Panc1 (cell line): ENCODE data around the gene LUZP2. TPM values are rescaled to one million over a fixed set of nuclear protein-coding genes. Genes with fewer than 3 reads are reported as not detected.

Source experiments
- ATAC-seq: fragments of 200-7000 bp; cut with Tn5 transposase; 2 replicates; pipeline ENCODE4 v1.9.1; 2020; ENCODE audit warnings: mild to moderate bottlenecking, moderate library complexity
- BruUV-seq: library from RNA; stranded (reverse); fragments of 400-500 nt; replicated peaks from 2 replicates; lab custom pipeline; 2021; lab: Mats Ljungman, UMichigan
- CTCF ChIA-PET: fragments of 300-600 bp; sonication (Branson Sonifier 250); formaldehyde crosslinking; loops from one replicate; lab custom pipeline; 2022; ENCODE audit warnings: antibody characterized with exemption; lab: Charles Lee
- POLR2A ChIA-PET: fragments of 300-600 bp; sonication (Branson Sonifier 250); formaldehyde crosslinking; loops from one replicate; lab custom pipeline; 2022; ENCODE audit warnings: antibody characterized with exemption; lab: Charles Lee
- DNase-seq: peaks from one replicate; pipeline ENCODE4 v3.0.0-alpha.2; 2010; ENCODE audit warnings: low read depth, low spot score
- H3K27ac ChIP-seq: 2 replicates; pipeline ENCODE4 v1.5.1; 2011; ENCODE audit warnings: mild to moderate bottlenecking, low read length, inconsistent platforms
- H3K27me3 ChIP-seq: fragments of 200-500 bp; sonication (Bioruptor generic); 2 replicates; pipeline ENCODE4 v1.6.0; 2014; ENCODE audit warnings: low read length, inconsistent platforms; ENCODE audit not compliant: control insufficient read depth, insufficient read depth
- H3K36me3 ChIP-seq: fragments of 200-500 bp; sonication (Bioruptor generic); 2 replicates; pipeline ENCODE4 v1.5.1; 2014; ENCODE audit warnings: inconsistent platforms, mild to moderate bottlenecking, low read length, moderate library complexity; ENCODE audit not compliant: control insufficient read depth, insufficient read depth
- H3K4me1 ChIP-seq: 2 replicates; pipeline ENCODE4 v1.5.1; 2011; ENCODE audit warnings: inconsistent platforms, mild to moderate bottlenecking, low read length, moderate library complexity; ENCODE audit not compliant: control insufficient read depth, insufficient read depth
- H3K4me3 ChIP-seq, 2 experiments: 2 replicates each; pipeline ENCODE4 v1.5.1; 2011 to 2012; ENCODE audit warnings: low read depth in 2 of 2, low read length in 2 of 2, mild to moderate bottlenecking in 2 of 2, inconsistent platforms in 1 of 2, moderate library complexity in 1 of 2
- H3K9me3 ChIP-seq: fragments of 200-500 bp; sonication (Bioruptor generic); 2 replicates; pipeline ENCODE4 v1.5.1; 2014; ENCODE audit warnings: low read depth, mild to moderate bottlenecking, inconsistent platforms, low read length, moderate library complexity; ENCODE audit not compliant: control insufficient read depth, insufficient read depth
- POLR2AphosphoS5 ChIP-seq: IDR thresholded peaks from 2 replicates; pipeline ENCODE4 v1.6.1; 2012; ENCODE audit warnings: mild to moderate bottlenecking, low read depth, low read length, moderate library complexity
- SIN3A ChIP-seq: IDR thresholded peaks from 2 replicates; pipeline ENCODE4 v1.6.1; 2012; ENCODE audit warnings: low read depth, mild to moderate bottlenecking, low read length, moderate library complexity, borderline replicate concordance; ENCODE audit not compliant: insufficient read depth
- TCF7L2 ChIP-seq: IDR thresholded peaks from 2 replicates; pipeline ENCODE4 v1.6.1; 2011; ENCODE audit warnings: mild to moderate bottlenecking, low read depth, low read length, inconsistent platforms
- in situ Hi-C: cut with HindIII; loops from 2 replicates; pipeline ENCODE4 v1.10.0; 2016; ENCODE audit warnings: low sequenced_read_pairs, low pct_unique_long_range_greater_than_20kb
- intact Hi-C: fragments of 100-400 bp; cut with micrococcal nuclease; formaldehyde crosslinking; loops from one replicate; pipeline ENCODE4 v1.10.0; 2022; ENCODE audit not compliant: unreplicated experiment
- total RNA-seq: library from RNA; stranded (reverse); gene quantifications from one replicate; pipeline ENCODE4 v1.2.1, GENCODE V29; 2021; ENCODE audit not compliant: unreplicated experiment
- TF ChIP-seq, protein P1 (sequence below), 2 experiments: IDR thresholded peaks; 2 replicates each; pipeline ENCODE4 v1.6.1; 2011 to 2012; ENCODE audit warnings: low read depth in 2 of 2, control low read depth in 1 of 2, low read length in 1 of 2, mild to moderate bottlenecking in 1 of 2, moderate library complexity in 1 of 2; ENCODE audit not compliant: insufficient read depth in 1 of 2
- TF ChIP-seq, protein P2 (sequence below): fragments of 450-650 bp; IDR thresholded peaks from 2 replicates; pipeline ENCODE4 v1.5.1; 2017; ENCODE audit warnings: mild to moderate bottlenecking

Gene LUZP2
- total RNA-seq, 1 experiment from 2014 or later: 0.18 TPM

DNA sequence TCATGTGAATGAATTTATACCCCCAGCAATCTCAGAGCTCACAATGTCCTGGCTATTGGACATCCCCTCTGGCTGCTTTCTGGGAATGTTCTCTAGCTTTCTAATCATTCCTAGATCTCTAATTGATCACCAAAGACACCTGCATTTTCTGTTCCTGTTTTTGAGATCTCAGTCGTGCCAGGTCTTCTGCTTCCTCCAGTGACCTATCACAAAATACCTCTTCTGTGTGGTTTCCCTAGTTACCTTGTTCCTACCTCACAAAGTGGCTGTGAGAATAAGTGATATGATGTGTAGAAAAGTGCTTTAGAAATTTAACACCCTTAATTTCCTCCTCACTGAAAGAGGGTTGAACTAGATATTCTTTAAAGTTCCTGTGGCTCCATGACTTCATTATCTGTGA, 92.2 kb downstream of the LUZP2 start:
- no peaks in the 10 kb centered on the region for H3K9me3 ChIP-seq
- TF ChIP-seq, protein P1, sequence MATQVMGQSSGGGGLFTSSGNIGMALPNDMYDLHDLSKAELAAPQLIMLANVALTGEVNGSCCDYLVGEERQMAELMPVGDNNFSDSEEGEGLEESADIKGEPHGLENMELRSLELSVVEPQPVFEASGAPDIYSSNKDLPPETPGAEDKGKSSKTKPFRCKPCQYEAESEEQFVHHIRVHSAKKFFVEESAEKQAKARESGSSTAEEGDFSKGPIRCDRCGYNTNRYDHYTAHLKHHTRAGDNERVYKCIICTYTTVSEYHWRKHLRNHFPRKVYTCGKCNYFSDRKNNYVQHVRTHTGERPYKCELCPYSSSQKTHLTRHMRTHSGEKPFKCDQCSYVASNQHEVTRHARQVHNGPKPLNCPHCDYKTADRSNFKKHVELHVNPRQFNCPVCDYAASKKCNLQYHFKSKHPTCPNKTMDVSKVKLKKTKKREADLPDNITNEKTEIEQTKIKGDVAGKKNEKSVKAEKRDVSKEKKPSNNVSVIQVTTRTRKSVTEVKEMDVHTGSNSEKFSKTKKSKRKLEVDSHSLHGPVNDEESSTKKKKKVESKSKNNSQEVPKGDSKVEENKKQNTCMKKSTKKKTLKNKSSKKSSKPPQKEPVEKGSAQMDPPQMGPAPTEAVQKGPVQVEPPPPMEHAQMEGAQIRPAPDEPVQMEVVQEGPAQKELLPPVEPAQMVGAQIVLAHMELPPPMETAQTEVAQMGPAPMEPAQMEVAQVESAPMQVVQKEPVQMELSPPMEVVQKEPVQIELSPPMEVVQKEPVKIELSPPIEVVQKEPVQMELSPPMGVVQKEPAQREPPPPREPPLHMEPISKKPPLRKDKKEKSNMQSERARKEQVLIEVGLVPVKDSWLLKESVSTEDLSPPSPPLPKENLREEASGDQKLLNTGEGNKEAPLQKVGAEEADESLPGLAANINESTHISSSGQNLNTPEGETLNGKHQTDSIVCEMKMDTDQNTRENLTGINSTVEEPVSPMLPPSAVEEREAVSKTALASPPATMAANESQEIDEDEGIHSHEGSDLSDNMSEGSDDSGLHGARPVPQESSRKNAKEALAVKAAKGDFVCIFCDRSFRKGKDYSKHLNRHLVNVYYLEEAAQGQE (IDR thresholded peaks at IDR 0.05; ENCODE audit: insufficient read depth in 1 of 2, low read depth in 2 of 2, low read length in 1 of 2): no peak
- no peak for TF ChIP-seq TCF7L2
- TF ChIP-seq, protein P2, sequence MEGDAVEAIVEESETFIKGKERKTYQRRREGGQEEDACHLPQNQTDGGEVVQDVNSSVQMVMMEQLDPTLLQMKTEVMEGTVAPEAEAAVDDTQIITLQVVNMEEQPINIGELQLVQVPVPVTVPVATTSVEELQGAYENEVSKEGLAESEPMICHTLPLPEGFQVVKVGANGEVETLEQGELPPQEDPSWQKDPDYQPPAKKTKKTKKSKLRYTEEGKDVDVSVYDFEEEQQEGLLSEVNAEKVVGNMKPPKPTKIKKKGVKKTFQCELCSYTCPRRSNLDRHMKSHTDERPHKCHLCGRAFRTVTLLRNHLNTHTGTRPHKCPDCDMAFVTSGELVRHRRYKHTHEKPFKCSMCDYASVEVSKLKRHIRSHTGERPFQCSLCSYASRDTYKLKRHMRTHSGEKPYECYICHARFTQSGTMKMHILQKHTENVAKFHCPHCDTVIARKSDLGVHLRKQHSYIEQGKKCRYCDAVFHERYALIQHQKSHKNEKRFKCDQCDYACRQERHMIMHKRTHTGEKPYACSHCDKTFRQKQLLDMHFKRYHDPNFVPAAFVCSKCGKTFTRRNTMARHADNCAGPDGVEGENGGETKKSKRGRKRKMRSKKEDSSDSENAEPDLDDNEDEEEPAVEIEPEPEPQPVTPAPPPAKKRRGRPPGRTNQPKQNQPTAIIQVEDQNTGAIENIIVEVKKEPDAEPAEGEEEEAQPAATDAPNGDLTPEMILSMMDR: no peak
- no peak for TF ChIP-seq SIN3A
- TF ChIP-seq POLR2AphosphoS5: no peak
- intact Hi-C loops (no loop called here), in situ Hi-C loops (no loop called here)
- H3K27me3 ChIP-seq: no peaks in the 10 kb centered on the region
- no peaks in the 10 kb centered on the region for H3K4me1 ChIP-seq
- H3K36me3 ChIP-seq: no peaks in the 10 kb centered on the region
- no peak overlapping the region for H3K27ac ChIP-seq
- ATAC-seq (no peak), DNase-seq (no peak)
- ChIA-PET CTCF (no interaction called here), POLR2A (no interaction called here)
- no TSS peak for BruUV-seq
- no peak overlapping the region for H3K4me3 ChIP-seq

DNA sequence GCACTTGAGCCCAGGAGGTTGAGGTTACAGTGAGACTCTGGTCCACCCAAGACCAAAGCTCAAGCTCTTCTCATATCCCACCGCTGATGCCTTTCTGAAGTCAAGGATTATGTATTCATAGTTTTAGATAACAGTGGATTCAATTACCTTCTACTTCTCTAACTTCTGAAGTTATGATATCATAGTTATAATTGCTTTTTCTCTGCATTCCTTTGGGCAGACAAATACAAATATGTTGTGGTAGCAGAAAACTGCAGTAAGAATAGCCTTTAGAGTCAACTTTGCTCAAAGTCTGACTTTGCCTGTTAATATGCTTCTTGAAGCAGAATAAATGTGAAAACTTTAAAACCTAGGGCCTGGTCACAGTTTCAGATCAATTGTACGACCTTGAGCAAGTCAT, 94.4 kb downstream of the LUZP2 start:
- Histone ChIP-seq H3K9me3 (no peaks in the 10 kb centered on the region), H3K27ac (no peak overlapping the region), H3K27me3 (no peaks in the 10 kb centered on the region), H3K36me3 (no peaks in the 10 kb centered on the region), H3K4me3 (no peak overlapping the region), H3K4me1 (no peaks in the 10 kb centered on the region)
- intact Hi-C loops (no loop called here), in situ Hi-C loops (no loop called here)
- DNase-seq (no peak), ATAC-seq (no peak)
- CTCF ChIA-PET: no interaction called here
- POLR2A ChIA-PET: no interaction called here
- TF ChIP-seq, protein P1 (IDR thresholded peaks at IDR 0.05; ENCODE audit: insufficient read depth in 1 of 2, low read depth in 2 of 2, low read length in 1 of 2): no peak
- TF ChIP-seq TCF7L2: no peak
- TF ChIP-seq, protein P2: no peak
- no peak for TF ChIP-seq POLR2AphosphoS5
- no peak for TF ChIP-seq SIN3A
- no TSS peak for BruUV-seq
